HepG2 (cell line): ENCODE measurements around the gene HELZ. TPM values are rescaled to one million over a fixed set of nuclear protein-coding genes. Genes with fewer than 3 reads are reported as not detected.
A peak's percentile ranks its signal among the peaks of the same experiment; 100 is the strongest.

Experiments
- AHR ChIP-seq: IDR thresholded peaks from 2 replicates; pipeline ENCODE4 v1.6.1; 2018; ENCODE audit warnings: missing genetic modification reagents, missing compliant biosample characterization
- ARID5B ChIP-seq: IDR thresholded peaks from 2 replicates; pipeline ENCODE4 v1.4.0; 2020; ENCODE audit warnings: mild to moderate bottlenecking, missing genetic modification reagents
- CENPBD1 ChIP-seq: sonication (generic); formaldehyde crosslinking; IDR thresholded peaks from 2 replicates; pipeline ENCODE4 v1.8.0; 2022; ENCODE audit warnings: missing genetic modification reagents, low read depth, mild to moderate bottlenecking, borderline replicate concordance
- E2F1 ChIP-seq: sonication (generic); formaldehyde crosslinking; IDR thresholded peaks from 2 replicates; pipeline ENCODE4 v1.5.0; 2020; ENCODE audit warnings: missing genetic modification reagents
- ESRRA ChIP-seq: sonication (generic); formaldehyde crosslinking; IDR thresholded peaks from 2 replicates; pipeline ENCODE4 v1.5.1; 2020; ENCODE audit warnings: mild to moderate bottlenecking, low read depth, missing genetic modification reagents
- ETV5 ChIP-seq: IDR thresholded peaks from 2 replicates; pipeline ENCODE4 v1.6.1; 2018; ENCODE audit warnings: missing biosample characterization, missing genetic modification reagents, inconsistent platforms, borderline replicate concordance
- ETV6 ChIP-seq: sonication (generic); formaldehyde crosslinking; conservative IDR thresholded peaks from 2 replicates; pipeline ENCODE4 v1.4.0; 2020; ENCODE audit warnings: missing genetic modification reagents
- FLYWCH1 ChIP-seq: sonication (generic); formaldehyde crosslinking; IDR thresholded peaks from 2 replicates; pipeline ENCODE4 v1.8.1; 2023; ENCODE audit warnings: mild to moderate bottlenecking, missing genetic modification reagents
- GTF2F1 ChIP-seq: fragments of 150-350 bp; IDR thresholded peaks from 2 replicates; pipeline ENCODE4 v1.6.1; 2014; ENCODE audit warnings: low read length
- MAFK ChIP-seq, 2 experiments: IDR thresholded peaks in 1 of 2; conservative IDR thresholded peaks in 1 of 2; 2 replicates each; pipeline ENCODE4 v1.6.1; 2011; ENCODE audit warnings: improper control_type of control experiment in 2 of 2, low read length in 2 of 2
- MLLT10 ChIP-seq: sonication (generic); formaldehyde crosslinking; IDR thresholded peaks from 2 replicates; pipeline ENCODE4 v1.4.0; 2020; ENCODE audit warnings: missing genetic modification reagents
- RELA ChIP-seq: sonication (generic); formaldehyde crosslinking; IDR thresholded peaks from 2 replicates; pipeline ENCODE4 v1.4.0; 2020; ENCODE audit warnings: missing genetic modification reagents
- TGIF2 ChIP-seq: IDR thresholded peaks from 2 replicates; pipeline ENCODE4 v1.6.1; 2016; ENCODE audit warnings: control low read depth, missing compliant biosample characterization
- ZBTB2 ChIP-seq: sonication (generic); formaldehyde crosslinking; IDR thresholded peaks from 2 replicates; pipeline ENCODE4 v1.8.0; 2022; ENCODE audit warnings: low read depth, missing genetic modification reagents
- ZFP91 ChIP-seq: sonication (generic); formaldehyde crosslinking; IDR thresholded peaks from 2 replicates; pipeline ENCODE4 v1.9.0; 2022; ENCODE audit warnings: missing genetic modification reagents, mild to moderate bottlenecking, borderline replicate concordance
- ZNF281 ChIP-seq: sonication (generic); formaldehyde crosslinking; IDR thresholded peaks from 2 replicates; pipeline ENCODE4 v1.4.0; 2020; ENCODE audit warnings: missing genetic modification reagents, borderline replicate concordance
- ZNF468 ChIP-seq: sonication (generic); formaldehyde crosslinking; IDR thresholded peaks from 2 replicates; pipeline ENCODE4 v1.8.0; 2022; ENCODE audit warnings: mild to moderate bottlenecking, moderate library complexity, missing genetic modification reagents
- ZSCAN25 ChIP-seq: sonication (generic); formaldehyde crosslinking; IDR thresholded peaks from 2 replicates; pipeline ENCODE4 v1.8.0; 2022; ENCODE audit warnings: mild to moderate bottlenecking, missing genetic modification reagents
- polyA plus RNA-seq, 8 experiments: library from polyadenylated mRNA; depleted of rRNA in 3 of 8; stranded (reverse) in 7 of 8; unstranded in 1 of 8; fragments of >200 nt; fragmentation: Illumina TruSeq in 4 of 8; extraction: Trizol in 4 of 8; gene quantifications; 2 replicates each; pipeline versions ENCODE4 v1.2.1 to v1.2.3, GENCODE V29; 2011 to 2016; ENCODE audit warnings: low read depth in 4 of 8, missing spikeins in 1 of 8, mixed read lengths in 1 of 8; ENCODE audit not compliant: insufficient read depth in 1 of 8
- total RNA-seq, 5 experiments: library from RNA; depleted of rRNA; stranded (reverse); fragments of >200 nt; fragmentation: Illumina TruSeq; extraction: Trizol; gene quantifications; 2 replicates each; pipeline ENCODE4 v1.2.3, GENCODE V29; 2016; ENCODE audit warnings: low read depth in 1 of 5

Gene HELZ
- total and polyA plus RNA-seq, 2 of the 13 experiments (the other 11 are each of a cell fraction or from before 2014, with no cell fraction given) = 35.3 to 52.4 TPM

GRCh38 chr17:67245073-67245693 is at the start of gene HELZ (continued):
- TF ChIP-seq CENPBD1 (CRISPR knock-in tag) = peak; percentile 51; the same call in 1 of the 2 replicates
- TF ChIP-seq E2F1 (CRISPR knock-in tag) = no peak
- TF ChIP-seq MLLT10 (CRISPR knock-in tag) = peak; percentile 76; the same call in 1 of the 2 replicates
- no peak for TF ChIP-seq GTF2F1
- TF ChIP-seq TGIF2 (CRISPR knock-in tag) = no peak; the same call in 1 of the 2 replicates
- peak; percentile 62 for TF ChIP-seq ZFP91 (CRISPR knock-in tag)
- TF ChIP-seq MAFK (conservative IDR thresholded peaks at IDR 0.05 in 1 of 2, IDR thresholded peaks at IDR 0.05 in 1 of 2; ENCODE audit: low read length in 2 of 2) = no peak
- no peak for TF ChIP-seq ZNF468 (CRISPR knock-in tag)
- TF ChIP-seq FLYWCH1 = no peak
- TF ChIP-seq ZSCAN25 (CRISPR knock-in tag) = no peak
- TF ChIP-seq ETV6 (CRISPR knock-in tag) = peak; percentile 90
- peak; percentile 43 for TF ChIP-seq ARID5B (CRISPR knock-in tag)
- TF ChIP-seq RELA = no peak
- peak; percentile 49; the same call in 1 of the 2 replicates for TF ChIP-seq ZNF281 (CRISPR knock-in tag)
- TF ChIP-seq ETV5 (CRISPR knock-in tag) = 0 out of 2 replicates have a peak, but pooled peaks have one; percentile 29
- no peak for TF ChIP-seq AHR
- no peak for TF ChIP-seq ESRRA
- peak; percentile 75 for TF ChIP-seq ZBTB2 (CRISPR knock-in tag)
